ENCODE results near the gene SRRM5.

GRCh38 chr19:43598445-43599240 is 13.2 kb upstream of the SRRM5 start:
- no peak for TF ChIP-seq CTCF (IDR thresholded peaks at IDR 0.05)
- no peak for TF ChIP-seq POLR2A (IDR thresholded peaks at IDR 0.05)
